ENCODE measurements around the gene SULF2. TPM values are rescaled to one million over a fixed set of nuclear protein-coding genes. Genes with fewer than 3 reads are reported as not detected.

Gene SULF2
- total RNA-seq, 1 donor from 2014 or later, result 24.0 TPM

- TF ChIP-seq EZH2 (IDR thresholded peaks at IDR 0.05), result no peak
- Histone ChIP-seq H3K79me2 (ENCODE audit: low read depth) (no peaks in the 10 kb centered on the region), H3K27me3 (no peaks in the 10 kb centered on the region), H3K9me3 (ENCODE audit: low read depth) (no peaks in the 10 kb centered on the region), H2AFZ (replicated peaks) (no peak overlapping the region), H4K20me1 (ENCODE audit: low read depth) (no peaks in the 10 kb centered on the region), H3K36me3 (peaks cover 16% of the 10 kb centered on the region), H3K4me1 (no peaks in the 10 kb centered on the region), H3K4me2 (no peak overlapping the region), H3K27ac (no peak overlapping the region), H3K4me3 (no peak overlapping the region), H3F3A (ENCODE audit: low read depth) (peaks cover 3% of the 10 kb centered on the region), H3K9ac (no peak overlapping the region)
- no peaks in the 10 kb centered on the region for H3K4me1 Mint-ChIP-seq
- DNase-seq (ENCODE audit: low spot score), result no peak
- no peaks in the 10 kb centered on the region for H3K27me3 Mint-ChIP-seq (ENCODE audit: insufficient read depth, low read depth)
- peaks cover 10% of the 10 kb centered on the region for H3K36me3 Mint-ChIP-seq
- no peaks in the 10 kb centered on the region for H3K9me3 Mint-ChIP-seq
- no peak overlapping the region for H3K27ac Mint-ChIP-seq
- H3K4me3 Mint-ChIP-seq, result no peak overlapping the region
Observed at GRCh38 chr20:47631078-47631477, 154.2 kb downstream of the SULF2 start.

GRCh38 chr20:47629907-47630306, 155.4 kb downstream of the SULF2 start:
- Histone ChIP-seq H3K4me1 (no peaks in the 10 kb centered on the region), H3K4me3 (no peak overlapping the region), H3K9ac (no peak overlapping the region), H3K27me3 (no peaks in the 10 kb centered on the region), H3K79me2 (ENCODE audit: low read depth) (no peaks in the 10 kb centered on the region), H3K4me2 (no peak overlapping the region), H3K27ac (no peak overlapping the region), H3K9me3 (ENCODE audit: low read depth) (no peaks in the 10 kb centered on the region), H4K20me1 (ENCODE audit: low read depth) (no peaks in the 10 kb centered on the region), H3K36me3 (peaks cover 16% of the 10 kb centered on the region), H2AFZ (replicated peaks) (no peak overlapping the region), H3F3A (ENCODE audit: low read depth) (peaks cover 3% of the 10 kb centered on the region)
- no peak for DNase-seq (ENCODE audit: low spot score)
- TF ChIP-seq EZH2phosphoT487 (IDR thresholded peaks at IDR 0.05), result no peak
- peaks cover 11% of the 10 kb centered on the region for H3K36me3 Mint-ChIP-seq
- H3K27ac Mint-ChIP-seq, result no peak overlapping the region
- H3K9me3 Mint-ChIP-seq, result no peaks in the 10 kb centered on the region
- H3K4me1 Mint-ChIP-seq, result no peaks in the 10 kb centered on the region
- H3K4me3 Mint-ChIP-seq, result no peak overlapping the region
- H3K27me3 Mint-ChIP-seq (ENCODE audit: insufficient read depth, low read depth), result no peaks in the 10 kb centered on the region

GRCh38 chr20:47627540-47627939, 157.7 kb downstream of the SULF2 start:
- Histone ChIP-seq H3K27ac (no peak overlapping the region), H3K9ac (no peak overlapping the region), H2AFZ (replicated peaks) (no peak overlapping the region), H3K4me3 (no peak overlapping the region), H3K27me3 (no peaks in the 10 kb centered on the region), H3F3A (ENCODE audit: low read depth) (peaks cover 3% of the 10 kb centered on the region), H4K20me1 (ENCODE audit: low read depth) (peaks cover under 1% of the 10 kb centered on the region), H3K36me3 (peaks cover 17% of the 10 kb centered on the region), H3K79me2 (ENCODE audit: low read depth) (peaks cover 6% of the 10 kb centered on the region), H3K4me1 (no peaks in the 10 kb centered on the region), H3K9me3 (ENCODE audit: low read depth) (no peaks in the 10 kb centered on the region), H3K4me2 (no peak overlapping the region)
- H3K9me3 Mint-ChIP-seq, result no peaks in the 10 kb centered on the region
- H3K36me3 Mint-ChIP-seq, result peaks cover 13% of the 10 kb centered on the region
- no peak overlapping the region for H3K4me3 Mint-ChIP-seq
- DNase-seq (ENCODE audit: low spot score), result no peak
- TF ChIP-seq EZH2phosphoT487 (IDR thresholded peaks at IDR 0.05) (no peak), CTCF (IDR thresholded peaks at IDR 0.05) (no peak), EZH2 (IDR thresholded peaks at IDR 0.05) (no peak)
- H3K4me1 Mint-ChIP-seq, result no peaks in the 10 kb centered on the region
- H3K27me3 Mint-ChIP-seq (ENCODE audit: insufficient read depth, low read depth), result no peaks in the 10 kb centered on the region
- no peak overlapping the region for H3K27ac Mint-ChIP-seq

DNA sequence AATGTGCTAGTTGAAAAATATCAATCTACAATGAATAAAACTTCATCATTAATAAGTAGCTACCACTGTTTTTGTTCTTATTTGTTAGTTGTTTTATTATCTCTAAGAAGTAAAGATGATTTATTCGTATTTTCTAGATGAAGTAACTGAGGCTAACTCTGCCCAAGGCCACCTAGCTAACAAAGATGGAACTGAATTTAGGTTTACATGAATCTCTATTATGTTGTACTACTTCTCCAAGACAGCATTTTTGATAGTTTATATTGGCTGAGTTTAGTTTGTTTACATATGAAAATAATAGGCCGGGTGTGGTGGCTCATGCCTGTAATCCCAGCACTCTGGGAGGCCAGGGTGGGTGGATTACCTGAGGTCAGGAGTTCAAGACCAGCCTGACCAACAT, 162.1 kb downstream of the SULF2 start:
- Mint-ChIP-seq H3K36me3 (peaks cover 12% of the 10 kb centered on the region), H3K4me3 (no peak overlapping the region), H3K9me3 (no peaks in the 10 kb centered on the region), H3K27ac (no peak overlapping the region), H3K27me3 (ENCODE audit: insufficient read depth, low read depth) (no peaks in the 10 kb centered on the region), H3K4me1 (peaks cover 3% of the 10 kb centered on the region)
- Histone ChIP-seq H3K79me2 (ENCODE audit: low read depth) (peaks cover 35% of the 10 kb centered on the region), H3K4me2 (no peak overlapping the region), H3F3A (ENCODE audit: low read depth) (peaks cover 15% of the 10 kb centered on the region), H3K27me3 (no peaks in the 10 kb centered on the region), H3K4me1 (no peaks in the 10 kb centered on the region), H3K27ac (no peak overlapping the region), H3K36me3 (peaks cover 19% of the 10 kb centered on the region), H3K4me3 (no peak overlapping the region), H3K9me3 (ENCODE audit: low read depth) (no peaks in the 10 kb centered on the region), H4K20me1 (ENCODE audit: low read depth) (peaks cover 24% of the 10 kb centered on the region), H2AFZ (replicated peaks) (no peak overlapping the region), H3K9ac (no peak overlapping the region)
- TF ChIP-seq CTCF (IDR thresholded peaks at IDR 0.05) (no peak), EZH2 (IDR thresholded peaks at IDR 0.05) (no peak), EZH2phosphoT487 (IDR thresholded peaks at IDR 0.05) (no peak)
- no peak for DNase-seq (ENCODE audit: low spot score)
